Liver (tissue), 9 donors: ENCODE data around the gene AGPAT4. TPM values are rescaled to one million over a fixed set of nuclear protein-coding genes. Genes with fewer than 3 reads are reported as not detected.

ENCODE experiments used
- DNase-seq: peaks from one replicate; pipeline ENCODE4 v3.0.0-alpha.2; 2017; ENCODE audit warnings: low spot score
- H3K27ac ChIP-seq, 2 donors: one replicate each; pipeline ENCODE4 v1.7.0; 2013; ENCODE audit warnings: inconsistent platforms in 2 of 2, low read length in 2 of 2, control low read depth in 1 of 2, low read depth in 1 of 2, mild to moderate bottlenecking in 1 of 2
- H3K27me3 ChIP-seq, 4 donors: one replicate each; pipeline versions ENCODE4 v1.6.1 to v1.7.0; 2013; ENCODE audit warnings: low read length in 3 of 4, inconsistent platforms in 1 of 4, mild to moderate bottlenecking in 1 of 4, moderate library complexity in 1 of 4; ENCODE audit not compliant: control insufficient read depth in 4 of 4, insufficient read depth in 4 of 4
- H3K36me3 ChIP-seq, 4 donors: one replicate each; pipeline versions ENCODE4 v1.6.1 to v1.7.0; 2013; ENCODE audit warnings: low read length in 3 of 4, mild to moderate bottlenecking in 3 of 4, low read depth in 1 of 4, moderate library complexity in 1 of 4; ENCODE audit not compliant: control insufficient read depth in 4 of 4, insufficient read depth in 3 of 4
- H3K4me1 ChIP-seq, 4 donors: one replicate each; pipeline versions ENCODE4 v1.6.1 to v1.7.0; 2013; ENCODE audit warnings: low read length in 3 of 4, mild to moderate bottlenecking in 3 of 4, moderate library complexity in 1 of 4; ENCODE audit not compliant: control insufficient read depth in 4 of 4, insufficient read depth in 4 of 4
- H3K4me3 ChIP-seq, 3 donors: one replicate each; pipeline versions ENCODE4 v1.6.1 to v1.7.0; 2013; ENCODE audit warnings: low read length in 3 of 3, control low read depth in 1 of 3, low read depth in 1 of 3, mild to moderate bottlenecking in 1 of 3
- H3K9ac ChIP-seq, 2 donors: one replicate each; pipeline ENCODE4 v1.7.0; 2013; ENCODE audit warnings: low read length in 2 of 2, mild to moderate bottlenecking in 2 of 2, moderate library complexity in 2 of 2, control low read depth in 1 of 2, low read depth in 1 of 2
- H3K9me3 ChIP-seq, 4 donors: one replicate each; pipeline versions ENCODE4 v1.6.1 to v1.7.0; 2013; ENCODE audit warnings: low read length in 3 of 4; ENCODE audit not compliant: control insufficient read depth in 4 of 4
- ATF3 ChIP-seq: IDR thresholded peaks from 2 replicates; pipeline ENCODE4 v1.6.1; 2016; ENCODE audit warnings: antibody characterized with exemption
- EGR1 ChIP-seq, 2 donors: IDR thresholded peaks; 2 replicates each; pipeline ENCODE4 v1.6.1; 2016 to 2018; ENCODE audit warnings: antibody characterized with exemption in 2 of 2, low read depth in 2 of 2
- FOXA1 ChIP-seq: IDR thresholded peaks from 2 replicates; pipeline ENCODE4 v1.6.1; 2016; ENCODE audit warnings: antibody characterized with exemption
- FOXA2 ChIP-seq: IDR thresholded peaks from 2 replicates; pipeline ENCODE4 v1.6.1; 2016; ENCODE audit warnings: antibody characterized with exemption
- GABPA ChIP-seq, 2 donors: IDR thresholded peaks in 1 of 2; conservative IDR thresholded peaks in 1 of 2; 2 replicates each; pipeline ENCODE4 v1.6.1; 2016; ENCODE audit warnings: antibody characterized with exemption in 2 of 2, mild to moderate bottlenecking in 1 of 2, moderate library complexity in 1 of 2
- HNF4A ChIP-seq, 2 donors: conservative IDR thresholded peaks; 2 replicates each; pipeline ENCODE4 v1.6.1; 2016; ENCODE audit warnings: antibody characterized with exemption in 2 of 2, mild to moderate bottlenecking in 2 of 2
- HNF4G ChIP-seq: IDR thresholded peaks from 2 replicates; pipeline ENCODE4 v1.6.1; 2016; ENCODE audit warnings: antibody characterized with exemption
- JUND ChIP-seq, 2 donors: IDR thresholded peaks; 2 replicates each; pipeline ENCODE4 v1.6.1; 2016; ENCODE audit warnings: antibody characterized with exemption in 2 of 2
- MAX ChIP-seq: IDR thresholded peaks from 2 replicates; pipeline ENCODE4 v1.6.1; 2016; ENCODE audit warnings: antibody characterized with exemption
- NR2F2 ChIP-seq: IDR thresholded peaks from 2 replicates; pipeline ENCODE4 v1.6.1; 2016; ENCODE audit warnings: antibody characterized with exemption
- RAD21 ChIP-seq, 2 donors: IDR thresholded peaks; 2 replicates each; pipeline ENCODE4 v1.6.1; 2016; ENCODE audit warnings: antibody characterized with exemption in 2 of 2, mild to moderate bottlenecking in 2 of 2
- REST ChIP-seq: IDR thresholded peaks from 2 replicates; pipeline ENCODE4 v1.6.1; 2016; ENCODE audit warnings: antibody characterized with exemption, mild to moderate bottlenecking
- RXRA ChIP-seq, 2 donors: IDR thresholded peaks; 2 replicates each; pipeline ENCODE4 v1.6.1; 2017 to 2018; ENCODE audit warnings: antibody characterized with exemption in 2 of 2, mild to moderate bottlenecking in 1 of 2
- TAF1 ChIP-seq: conservative IDR thresholded peaks from 2 replicates; pipeline ENCODE4 v1.6.1; 2016; ENCODE audit warnings: antibody characterized with exemption, mild to moderate bottlenecking
- YY1 ChIP-seq: IDR thresholded peaks from 2 replicates; pipeline ENCODE4 v1.6.1; 2016; ENCODE audit warnings: antibody characterized with exemption, mild to moderate bottlenecking
- WGBS: extraction: QIAGEN DNeasy Blood & Tissue Kit; methylation state at CpG from one replicate; pipeline ENCODE4 v1.1.7; 2013; 5-methylcytosine and 5-hydroxymethylcytosine counted together
- polyA plus RNA-seq, 2 donors: library from polyadenylated mRNA; stranded (reverse) in 1 of 2; unstranded in 1 of 2; fragments of 200-250 nt in 1 of 2; fragments of >200 nt in 1 of 2; fragmentation: Nextera tagmentation in 1 of 2; extraction: Ambion mirVana in 1 of 2; gene quantifications; one replicate each; pipeline versions ENCODE4 v1.2.1 to v1.2.3, GENCODE V29; 2013 to 2015
- total RNA-seq, 2 donors: library from RNA; depleted of rRNA; stranded (reverse); fragments of >200 nt; gene quantifications; one replicate each; pipeline ENCODE4 v1.2.3, GENCODE V29; 2014
- TF ChIP-seq, protein P1 (sequence below): fragments of 150-350 bp; IDR thresholded peaks from 2 replicates; pipeline ENCODE4 v1.5.1; 2017; ENCODE audit warnings: improper control_type of control experiment, low read depth, low read length; ENCODE audit not compliant: missing input control
- TF ChIP-seq, protein P2 (sequence below): IDR thresholded peaks from 2 replicates; pipeline ENCODE4 v1.6.1; 2016; ENCODE audit warnings: antibody characterized with exemption
- donor health status: healthy.
- donor health status: healthy.
- donor health status: healthy.
- donor health status: healthy.
- donor health status: healthy.

AGPAT4 gene
- total and polyA plus RNA-seq, 4 donors = 0.44 to 17.5 (median 0.69) TPM

GRCh38 chr6:161152907-161153662 is 120.8 kb downstream of the AGPAT4 start:
- Histone ChIP-seq H3K27ac (no peak overlapping the region), H3K4me3 (no peak overlapping the region), H3K9me3 (no peaks in the 10 kb centered on the region), H3K27me3 (no peaks in the 10 kb centered on the region), H3K9ac (no peak overlapping the region), H3K36me3 (no peaks in the 10 kb centered on the region), H3K4me1 (no peaks in the 10 kb centered on the region)
- TF ChIP-seq, protein P1, sequence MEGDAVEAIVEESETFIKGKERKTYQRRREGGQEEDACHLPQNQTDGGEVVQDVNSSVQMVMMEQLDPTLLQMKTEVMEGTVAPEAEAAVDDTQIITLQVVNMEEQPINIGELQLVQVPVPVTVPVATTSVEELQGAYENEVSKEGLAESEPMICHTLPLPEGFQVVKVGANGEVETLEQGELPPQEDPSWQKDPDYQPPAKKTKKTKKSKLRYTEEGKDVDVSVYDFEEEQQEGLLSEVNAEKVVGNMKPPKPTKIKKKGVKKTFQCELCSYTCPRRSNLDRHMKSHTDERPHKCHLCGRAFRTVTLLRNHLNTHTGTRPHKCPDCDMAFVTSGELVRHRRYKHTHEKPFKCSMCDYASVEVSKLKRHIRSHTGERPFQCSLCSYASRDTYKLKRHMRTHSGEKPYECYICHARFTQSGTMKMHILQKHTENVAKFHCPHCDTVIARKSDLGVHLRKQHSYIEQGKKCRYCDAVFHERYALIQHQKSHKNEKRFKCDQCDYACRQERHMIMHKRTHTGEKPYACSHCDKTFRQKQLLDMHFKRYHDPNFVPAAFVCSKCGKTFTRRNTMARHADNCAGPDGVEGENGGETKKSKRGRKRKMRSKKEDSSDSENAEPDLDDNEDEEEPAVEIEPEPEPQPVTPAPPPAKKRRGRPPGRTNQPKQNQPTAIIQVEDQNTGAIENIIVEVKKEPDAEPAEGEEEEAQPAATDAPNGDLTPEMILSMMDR = peak; percentile 52
- no peak for TF ChIP-seq MAX
- TF ChIP-seq FOXA2 = no peak
- TF ChIP-seq FOXA1 = no peak
- peak; percentile 80 to 85 for TF ChIP-seq RAD21 (IDR thresholded peaks at IDR 0.05)
- WGBS = 93% methylated on average over 18 of the region's 18 CpGs
- no peak for DNase-seq

DNA sequence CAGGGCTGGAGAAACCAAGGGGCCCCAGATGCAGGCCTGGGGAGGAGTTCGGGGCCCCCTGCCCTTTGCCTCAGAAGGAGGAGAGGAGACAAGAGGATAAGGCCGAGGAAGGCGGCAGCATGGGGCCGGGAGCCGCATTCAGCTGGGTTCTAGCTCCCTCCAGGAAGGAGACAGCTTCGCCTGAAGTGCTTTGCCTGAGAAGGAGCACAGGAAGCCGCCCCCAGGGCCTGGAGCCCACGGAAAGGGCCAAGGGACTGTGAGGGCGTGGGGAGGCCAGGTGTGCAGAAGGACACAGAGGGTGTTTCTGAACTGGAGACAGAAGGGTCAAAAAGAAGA is 121.4 kb downstream of the AGPAT4 start:
- 86% methylated on average over 9 of the region's 9 CpGs for WGBS
- no peak for TF ChIP-seq RXRA (IDR thresholded peaks at IDR 0.05)
- TF ChIP-seq GABPA (IDR thresholded peaks at IDR 0.05 in 1 of 2, conservative IDR thresholded peaks at IDR 0.05 in 1 of 2) = no peak
- TF ChIP-seq RAD21 (IDR thresholded peaks at IDR 0.05) = no peak
- TF ChIP-seq, protein P1 = no peak
- no peak for TF ChIP-seq FOXA1
- TF ChIP-seq REST = no peak
- TF ChIP-seq, protein P2, sequence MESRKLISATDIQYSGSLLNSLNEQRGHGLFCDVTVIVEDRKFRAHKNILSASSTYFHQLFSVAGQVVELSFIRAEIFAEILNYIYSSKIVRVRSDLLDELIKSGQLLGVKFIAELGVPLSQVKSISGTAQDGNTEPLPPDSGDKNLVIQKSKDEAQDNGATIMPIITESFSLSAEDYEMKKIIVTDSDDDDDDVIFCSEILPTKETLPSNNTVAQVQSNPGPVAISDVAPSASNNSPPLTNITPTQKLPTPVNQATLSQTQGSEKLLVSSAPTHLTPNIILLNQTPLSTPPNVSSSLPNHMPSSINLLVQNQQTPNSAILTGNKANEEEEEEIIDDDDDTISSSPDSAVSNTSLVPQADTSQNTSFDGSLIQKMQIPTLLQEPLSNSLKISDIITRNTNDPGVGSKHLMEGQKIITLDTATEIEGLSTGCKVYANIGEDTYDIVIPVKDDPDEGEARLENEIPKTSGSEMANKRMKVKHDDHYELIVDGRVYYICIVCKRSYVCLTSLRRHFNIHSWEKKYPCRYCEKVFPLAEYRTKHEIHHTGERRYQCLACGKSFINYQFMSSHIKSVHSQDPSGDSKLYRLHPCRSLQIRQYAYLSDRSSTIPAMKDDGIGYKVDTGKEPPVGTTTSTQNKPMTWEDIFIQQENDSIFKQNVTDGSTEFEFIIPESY = no peak
- no peak for TF ChIP-seq HNF4G
- no peak for TF ChIP-seq ATF3
- TF ChIP-seq TAF1 = no peak
- TF ChIP-seq NR2F2 = no peak
- TF ChIP-seq MAX = no peak
- TF ChIP-seq JUND (IDR thresholded peaks at IDR 0.05) = no peak
- no peak for TF ChIP-seq EGR1 (IDR thresholded peaks at IDR 0.05; ENCODE audit: low read depth in 2 of 2)
- TF ChIP-seq YY1 = no peak
- no peak for TF ChIP-seq HNF4A (conservative IDR thresholded peaks at IDR 0.05)
- no peak for TF ChIP-seq FOXA2
- no peaks in the 10 kb centered on the region for H3K9me3 ChIP-seq
- H3K4me1 ChIP-seq = no peaks in the 10 kb centered on the region
- H3K9ac ChIP-seq = no peak overlapping the region
- H3K27me3 ChIP-seq = no peaks in the 10 kb centered on the region
- no peak overlapping the region for H3K4me3 ChIP-seq
- H3K27ac ChIP-seq = no peak overlapping the region
- no peaks in the 10 kb centered on the region for H3K36me3 ChIP-seq
- DNase-seq = no peak
